T-helper 1 cell (primary cell): ENCODE results near the gene THOC3.
"Not testable (repeated sequence)": the region's sequence is repeated elsewhere in the genome, so short reads cannot be mapped to it uniquely, and the experiment has no call there.

ENCODE experiments used
- DNase-seq, 5 donors: peaks; one replicate each; pipeline ENCODE4 v3.0.0-alpha.2; 2012 to 2020
- total RNA-seq, 4 donors: gene quantifications; one replicate each; lab custom pipeline; 2026; lab: John Stamatoyannopoulos, UW

The THOC3 gene
- total RNA-seq, result 7.7 to 14.8 (median 10.8) reads per million in 4 donors

GRCh38 chr5:175967471-175968372, at the start of gene THOC3:
THOC3 (minus strand) TSS chr5:175968315; CDS start chr5:175968208, 107 bp downstream.
- peak; percentile 55 to 89 (median 61) for DNase-seq

- not testable (repeated sequence) for DNase-seq
These were observed 49.2 kb upstream of the THOC3 start for GRCh38 chr5:176017324-176017723.

- DNase-seq, result not testable (repeated sequence)
These were observed 46.2 kb upstream of the THOC3 start for GRCh38 chr5:176014360-176014759.

GRCh38 chr5:176011088-176011487, 43.0 kb upstream of the THOC3 start:
- DNase-seq, result not testable (repeated sequence)

- not testable (repeated sequence) for DNase-seq
These were observed 42.1 kb upstream of the THOC3 start for GRCh38 chr5:176010202-176010601.

GRCh38 chr5:176007220-176007619, 39.1 kb upstream of the THOC3 start:
- not testable (repeated sequence) for DNase-seq

GRCh38 chr5:176006819-176007218, 38.7 kb upstream of the THOC3 start:
- not testable (repeated sequence) for DNase-seq

- not testable (repeated sequence) for DNase-seq
These were observed 29.9 kb upstream of the THOC3 start for GRCh38 chr5:175997979-175998378.

- not testable (repeated sequence) for DNase-seq
These were observed 29.4 kb upstream of the THOC3 start for GRCh38 chr5:175997495-175997894.

- not testable (repeated sequence) for DNase-seq
These were observed 28.7 kb upstream of the THOC3 start for GRCh38 chr5:175996791-175997190.

- not testable (repeated sequence) for DNase-seq
These were observed 27.4 kb upstream of the THOC3 start for GRCh38 chr5:175995506-175995905.

- DNase-seq, result not testable (repeated sequence)
These were observed 11.4 kb upstream of the THOC3 start for GRCh38 chr5:175979371-175979995.

GRCh38 chr5:175968381-175968780, 266 bp upstream of the THOC3 start:
- not testable (repeated sequence) for DNase-seq

GRCh38 chr5:175962329-175962728, 5.8 kb downstream of the THOC3 start:
- not testable (repeated sequence) for DNase-seq

- DNase-seq, result not testable (repeated sequence)
These were observed 7.9 kb downstream of the THOC3 start for GRCh38 chr5:175960228-175960627.

GRCh38 chr5:175958515-175958914, 9.6 kb downstream of the THOC3 start:
- DNase-seq, result not testable (repeated sequence)

- not testable (repeated sequence) for DNase-seq
These were observed 14.0 kb downstream of the THOC3 start for GRCh38 chr5:175954107-175954506.

- not testable (repeated sequence) for DNase-seq
These were observed 15.3 kb downstream of the THOC3 start for GRCh38 chr5:175952810-175953209.

- not testable (repeated sequence) for DNase-seq
These were observed 16.7 kb downstream of the THOC3 start for GRCh38 chr5:175951339-175951969.

- not testable (repeated sequence) for DNase-seq
These were observed 19.6 kb downstream of the THOC3 start for GRCh38 chr5:175948329-175949108.

- DNase-seq, result not testable (repeated sequence)
These were observed 24.9 kb downstream of the THOC3 start for GRCh38 chr5:175943253-175943652.

GRCh38 chr5:175940632-175941031, 27.5 kb downstream of the THOC3 start:
- DNase-seq, result not testable (repeated sequence)
